CD4-positive, alpha-beta T cell treated with Interleukin-15 for 4 hours (primary cell): ENCODE data around the gene ZNF680.
"Not testable (repeated sequence)": the region's sequence is repeated elsewhere in the genome, so short reads cannot be mapped to it uniquely, and the experiment has no call there.

Experiments used
- DNase-seq: peaks from one replicate; pipeline ENCODE4 v3.0.0-alpha.2; 2020; ENCODE audit warnings: low spot score

The ZNF680 gene

DNA sequence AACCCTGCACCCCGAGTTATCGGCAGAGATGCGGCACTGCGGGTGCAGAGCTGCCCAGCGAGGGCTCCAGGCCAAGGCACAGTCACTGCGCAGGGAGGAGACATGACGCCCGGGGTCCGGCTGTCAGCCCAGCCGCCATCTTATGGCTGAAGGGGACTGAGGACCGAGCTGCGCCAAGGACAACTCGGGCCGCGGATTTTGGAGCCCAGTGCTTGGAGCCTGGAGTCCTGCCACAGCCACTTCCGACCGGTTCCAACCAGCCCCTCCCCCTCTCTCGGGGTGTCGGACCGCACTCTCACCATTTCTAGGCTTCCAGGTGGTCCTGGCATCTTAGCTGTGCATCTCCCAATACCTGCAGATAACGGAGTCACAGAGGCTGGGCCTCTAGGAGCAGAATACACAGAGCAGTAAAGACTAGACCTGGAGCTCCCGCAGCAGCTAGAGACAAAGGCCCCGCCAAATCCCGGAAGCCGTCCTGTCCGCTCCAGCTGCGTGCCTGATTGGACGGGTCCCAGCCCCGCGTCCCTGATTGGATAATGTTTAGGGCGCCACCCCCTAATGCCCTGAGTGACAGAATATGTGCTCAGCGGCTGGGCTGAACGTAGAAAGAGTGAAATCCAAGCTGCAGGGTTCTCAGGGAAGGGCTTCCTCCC, at the start of gene ZNF680:
TSS of gene ZNF680 (minus strand) at position 446 of the 653 bp plus-strand sequence. CDS start at position 329, 117 bp downstream.
- peak; percentile 92 for DNase-seq

GRCh38 chr7:64612452-64612851, 49.6 kb upstream of the ZNF680 start:
- no peak for DNase-seq

- DNase-seq, result no peak
These were observed 48.8 kb upstream of the ZNF680 start for GRCh38 chr7:64611717-64612116.

DNA sequence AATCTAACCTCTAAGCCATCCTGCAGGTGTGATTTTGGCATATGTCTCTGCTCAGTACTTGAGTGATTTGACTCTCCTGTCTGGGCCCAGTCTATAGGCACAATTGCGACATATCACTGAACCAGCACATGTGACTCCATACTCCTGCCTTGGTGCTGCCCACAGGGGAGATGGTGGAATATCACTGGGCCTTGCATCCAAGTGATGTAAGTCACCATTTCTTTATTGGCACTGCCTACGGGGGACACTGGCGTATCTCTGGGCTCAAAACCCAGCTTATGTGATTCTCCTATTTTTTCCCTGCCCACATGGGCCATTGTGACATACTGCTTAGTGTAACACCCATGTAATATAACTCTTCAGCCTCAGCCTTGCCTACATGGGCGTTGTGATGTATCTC, 48.1 kb upstream of the ZNF680 start:
- no peak for DNase-seq

DNA sequence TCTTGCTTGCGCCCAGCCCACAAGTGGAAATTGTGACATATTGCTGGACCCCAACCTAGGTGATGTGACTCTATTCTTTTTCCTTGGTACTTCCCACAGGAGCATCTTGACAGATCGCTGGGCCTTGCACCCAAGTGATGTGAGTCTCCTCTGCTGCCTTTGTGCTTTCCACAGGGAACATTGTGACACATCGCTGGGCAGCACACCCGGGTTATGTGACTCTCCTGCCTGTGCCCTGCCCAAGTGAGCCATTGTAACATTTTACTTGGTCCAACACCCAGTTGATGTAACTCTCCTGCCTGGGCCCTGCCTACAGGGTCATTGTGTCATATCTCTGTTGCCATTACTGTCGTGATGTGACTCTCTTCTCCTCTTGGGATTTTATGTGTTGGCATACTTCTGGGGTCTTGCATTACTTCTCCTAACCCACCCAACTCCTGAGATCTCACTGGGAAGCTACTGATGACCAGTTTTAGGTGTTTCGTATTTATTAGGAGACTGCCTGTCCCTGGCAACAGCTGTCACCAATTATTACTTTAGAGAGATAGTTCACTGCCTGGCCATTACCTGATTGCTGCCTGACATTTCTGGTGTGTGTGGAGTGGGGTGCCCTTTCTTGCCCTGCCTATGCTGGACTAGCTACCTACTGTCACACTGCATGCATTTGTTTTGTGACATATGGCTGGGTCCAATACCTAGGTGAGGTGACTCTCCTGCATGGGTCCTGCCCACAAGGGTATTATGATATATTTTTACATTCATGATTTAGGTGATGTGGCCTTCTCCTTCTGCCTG, 45.4 kb upstream of the ZNF680 start:
- no peak for DNase-seq

- no peak for DNase-seq
These were observed 43.5 kb upstream of the ZNF680 start for GRCh38 chr7:64606385-64606784.

DNA sequence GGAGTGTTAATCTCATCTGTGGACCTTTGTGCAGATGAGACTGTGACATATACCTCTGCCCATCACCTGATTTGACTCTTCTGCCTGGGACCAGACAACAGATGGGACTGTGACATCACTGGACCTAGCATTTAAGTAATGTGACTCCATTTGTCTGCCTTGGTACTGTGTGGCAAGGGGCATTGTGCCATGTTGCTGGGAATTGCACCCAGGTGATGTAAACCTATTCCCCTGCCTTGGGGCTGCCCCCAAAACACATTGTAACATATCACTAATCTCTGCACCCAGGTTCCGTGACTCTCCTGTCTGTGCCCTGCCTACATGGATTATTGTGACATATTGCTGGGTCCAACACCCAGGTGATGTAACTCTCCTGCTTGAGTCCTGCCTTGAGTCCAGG, 40.4 kb upstream of the ZNF680 start:
- no peak for DNase-seq

DNA sequence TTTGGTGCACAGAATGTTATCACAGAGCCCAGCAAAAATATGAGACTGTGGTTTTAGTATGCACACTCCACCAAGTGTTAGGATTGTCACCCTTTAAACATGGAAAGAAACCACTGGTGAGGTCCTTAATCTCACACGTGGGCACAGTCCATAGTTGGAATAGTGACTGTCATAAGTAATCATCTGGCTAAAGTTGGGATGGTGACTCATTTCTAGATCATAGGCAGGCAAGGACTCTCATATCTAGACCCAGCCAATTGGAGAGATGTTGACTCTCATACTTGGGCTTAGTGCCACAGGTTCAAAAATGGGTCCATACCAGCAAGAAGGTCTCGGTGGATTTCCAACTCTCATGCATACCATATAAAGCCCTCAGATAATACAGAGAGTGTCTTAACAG, 39.6 kb upstream of the ZNF680 start:
- no peak for DNase-seq

DNA sequence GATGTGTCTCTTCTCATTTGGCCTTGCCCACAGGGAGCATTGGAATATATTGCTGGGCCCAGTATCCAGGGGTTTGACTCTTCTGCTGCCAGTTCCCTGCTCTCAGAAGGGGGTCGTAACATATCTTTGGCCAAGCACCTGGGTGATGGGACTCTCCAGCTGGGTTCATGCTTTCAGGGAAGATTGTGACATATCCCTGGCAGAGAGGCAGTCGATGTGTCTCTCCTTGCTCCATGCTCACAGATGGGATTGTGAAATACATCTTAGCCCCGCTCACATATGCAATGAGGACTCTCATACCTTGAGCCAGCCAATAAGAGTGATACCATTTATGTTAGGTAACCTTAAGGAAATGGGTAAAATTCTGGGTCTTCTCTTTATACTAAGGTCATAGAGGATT, 39.2 kb upstream of the ZNF680 start:
- DNase-seq, result no peak

DNA sequence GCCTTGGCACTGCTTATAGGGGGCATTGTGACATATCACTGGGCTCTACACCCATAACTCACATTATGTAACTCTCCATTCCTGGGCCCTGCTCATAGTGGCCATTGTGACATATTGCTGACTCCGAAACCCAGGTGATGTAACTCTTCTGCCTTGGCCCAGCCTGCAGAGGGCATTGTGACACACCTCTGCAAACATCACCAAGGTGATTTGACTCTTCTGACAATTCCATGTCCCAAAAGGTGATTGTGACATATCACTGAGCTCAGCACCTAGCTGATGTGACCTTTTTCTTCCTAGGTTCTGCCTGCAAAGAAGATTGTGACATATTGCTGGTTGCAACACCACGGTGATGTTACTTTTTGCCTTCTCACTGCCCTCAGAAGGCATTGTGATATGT, 36.5 kb upstream of the ZNF680 start:
- no peak for DNase-seq

DNA sequence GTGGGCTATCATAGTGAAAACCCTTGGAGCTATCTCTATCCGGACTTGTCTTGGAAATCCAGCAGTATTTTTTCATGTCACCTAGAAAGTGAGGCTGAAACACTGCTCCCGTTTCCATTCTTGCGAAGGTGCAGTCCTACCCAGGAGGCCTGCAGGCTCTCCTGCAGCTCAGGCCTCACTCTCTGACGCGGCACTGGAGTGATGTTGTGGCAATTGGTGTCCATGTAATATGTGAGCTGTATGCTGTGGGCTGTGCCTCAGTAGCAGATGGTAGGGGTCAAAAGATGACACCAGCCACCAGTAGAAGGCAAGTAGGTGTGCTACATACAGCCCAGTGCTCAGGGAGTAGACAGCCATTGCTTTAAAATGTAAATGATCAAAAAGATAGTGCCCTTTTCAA, 28.1 kb upstream of the ZNF680 start:
- DNase-seq, result no peak

DNA sequence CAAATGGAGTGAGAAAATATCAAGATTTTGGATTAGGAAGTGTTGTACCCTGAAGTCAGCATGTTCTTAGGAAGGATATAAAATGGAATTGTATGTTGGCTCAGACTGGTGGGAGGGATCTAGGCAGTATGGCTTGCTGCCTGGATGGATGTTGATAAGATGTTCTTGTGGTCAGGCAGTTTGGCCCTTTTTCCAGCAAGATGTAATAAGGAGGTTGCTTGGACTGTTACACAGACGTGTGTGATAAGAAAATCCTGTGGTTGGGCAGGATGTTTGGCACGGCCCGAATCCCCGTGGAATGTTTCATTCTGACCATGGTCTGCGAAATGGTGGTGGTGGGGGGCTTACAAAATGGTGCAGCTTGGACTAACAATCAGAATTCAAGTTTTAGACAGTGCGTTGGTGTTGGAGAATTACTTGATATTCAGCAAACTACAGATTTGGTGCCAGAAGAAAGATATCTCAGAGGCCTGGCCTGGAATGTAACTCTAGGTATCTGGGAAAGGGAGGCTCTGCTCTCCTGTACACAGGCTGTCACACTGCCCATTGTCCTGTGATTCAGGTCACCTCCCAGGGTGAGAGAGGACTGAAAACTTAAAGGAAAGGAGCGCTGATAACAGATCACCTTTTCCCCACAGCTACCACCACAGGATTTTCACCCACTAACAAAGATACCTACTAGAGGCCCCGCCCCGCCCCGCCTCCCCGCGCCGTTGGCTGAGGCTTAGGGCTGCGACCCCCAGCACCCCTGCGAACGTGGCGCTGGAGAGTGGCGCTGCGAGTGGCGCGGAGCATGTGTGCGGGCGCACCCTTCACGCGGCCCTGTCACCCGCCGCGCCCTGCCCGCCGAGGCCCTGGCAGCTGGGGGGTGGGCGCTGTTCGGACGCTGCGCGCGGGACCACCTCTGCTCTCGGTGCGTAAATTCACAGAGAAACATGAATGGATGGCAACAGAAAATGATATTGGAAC, 19.3 kb upstream of the ZNF680 start:
- no peak for DNase-seq

DNA sequence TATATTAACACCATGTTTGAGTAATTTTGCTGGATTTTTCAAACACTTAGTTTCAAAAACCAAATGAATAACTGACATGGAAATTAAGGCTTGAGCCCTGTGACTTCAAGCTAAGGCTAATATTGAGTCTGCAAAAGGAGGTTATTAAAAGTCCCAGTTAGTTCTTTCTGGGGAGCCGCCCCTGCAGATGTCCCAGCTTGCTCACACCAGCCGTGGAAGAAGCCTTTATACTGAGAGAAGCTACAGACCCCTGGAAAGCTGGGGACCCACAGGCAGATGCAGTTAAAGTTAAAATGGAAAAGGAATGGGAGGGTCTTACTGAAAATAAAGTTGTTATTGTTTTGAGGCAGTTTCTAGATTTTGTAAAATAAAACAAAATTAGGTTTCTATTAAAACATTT, 18.5 kb upstream of the ZNF680 start:
- DNase-seq, result no peak

DNA sequence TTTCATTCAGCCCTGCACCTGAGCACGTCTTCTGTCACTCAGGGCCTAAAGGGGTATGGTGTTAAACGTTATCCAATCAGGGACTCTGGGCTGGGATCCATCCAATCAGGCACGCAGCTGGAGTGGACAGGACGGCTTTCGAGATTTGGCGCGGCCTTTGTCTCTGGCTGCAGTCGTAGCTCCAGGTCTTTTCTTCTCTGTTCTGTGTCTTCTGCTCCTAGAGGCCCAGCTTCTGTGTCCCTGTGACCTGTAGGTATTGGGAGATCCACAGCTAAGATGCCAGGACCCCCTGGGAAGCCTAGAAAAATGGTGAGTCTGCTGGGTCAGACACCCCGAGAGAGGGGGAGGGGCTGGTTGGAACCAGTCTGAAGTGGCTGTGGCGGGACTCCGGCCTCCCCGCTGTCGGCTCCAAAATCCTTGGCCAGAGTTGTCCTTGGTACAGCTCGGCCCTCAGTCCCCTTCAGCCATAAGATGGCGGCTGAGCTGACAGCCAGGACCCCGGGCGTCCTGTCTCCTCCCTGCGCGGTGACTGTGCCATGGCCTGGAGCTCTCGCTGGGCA, 11.7 kb upstream of the ZNF680 start:
- DNase-seq, result no peak

GRCh38 chr7:64570284-64570605, 7.4 kb upstream of the ZNF680 start:
- DNase-seq, result not testable (repeated sequence)

DNA sequence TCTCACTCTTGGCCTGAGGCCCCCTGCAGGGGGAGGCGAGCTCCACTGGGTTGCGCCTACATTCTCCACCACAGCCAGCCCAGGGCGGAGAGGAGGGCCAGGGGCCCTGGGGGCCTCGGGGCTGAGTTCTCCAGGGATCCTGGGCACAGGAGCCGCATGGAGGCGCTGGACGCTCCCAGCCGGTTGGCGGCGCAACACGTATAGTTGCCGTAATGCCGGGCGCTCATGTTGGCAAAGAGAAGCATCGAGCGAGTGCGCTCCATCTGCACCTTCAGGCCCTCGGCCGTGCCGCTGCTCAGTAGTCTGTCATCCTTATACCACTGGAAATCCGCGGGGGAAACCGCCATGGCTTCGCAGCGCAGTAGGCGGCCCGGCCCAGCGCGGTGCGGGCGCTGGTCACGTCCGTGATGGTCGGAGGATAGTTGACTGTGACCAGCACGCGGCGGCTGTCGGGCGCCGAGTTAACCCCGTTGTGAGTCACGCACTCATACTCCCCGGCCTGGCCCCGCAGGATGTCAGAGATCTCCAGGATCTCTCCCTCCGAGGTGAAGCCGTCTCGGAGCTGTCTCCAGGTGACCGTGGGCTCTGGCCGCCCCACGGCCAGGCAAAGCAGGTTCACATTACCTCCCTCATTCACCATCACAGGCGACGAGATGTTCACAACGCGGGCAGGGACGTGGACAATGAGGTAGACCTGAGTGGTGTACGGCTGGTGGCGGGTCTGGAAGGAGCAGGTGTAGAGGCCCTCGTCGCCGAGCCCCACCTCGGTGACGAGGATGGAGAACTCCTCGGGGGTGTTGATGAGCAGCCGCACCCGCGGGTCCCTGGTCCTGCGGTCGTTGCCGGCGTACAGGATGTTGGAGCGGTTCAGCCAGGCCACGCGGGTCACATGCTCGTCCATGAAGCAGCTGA, 6.8 kb upstream of the ZNF680 start:
- DNase-seq, result peak; percentile 37

GRCh38 chr7:64562256-64562625, 630 bp downstream of the ZNF680 start:
- DNase-seq, result peak; percentile 6

DNA sequence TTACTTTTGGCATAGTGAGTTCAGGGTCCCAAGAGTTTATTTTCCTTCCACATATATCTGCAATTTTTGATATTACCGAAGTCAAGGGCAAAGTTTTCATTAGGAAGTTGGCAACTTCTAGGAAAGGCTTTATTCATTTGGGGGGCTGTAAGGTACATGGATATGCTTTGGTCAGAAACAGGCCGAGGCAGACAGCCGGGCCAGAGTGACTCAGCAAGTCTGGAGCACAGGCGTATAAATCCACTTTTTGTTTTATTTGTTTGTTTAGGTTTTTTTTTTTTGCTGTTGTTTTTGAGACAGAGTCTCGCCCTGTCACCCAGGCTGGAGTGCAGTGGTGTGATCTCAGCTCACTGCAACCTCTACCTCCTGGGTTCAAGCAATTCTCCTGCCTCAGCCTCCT, 3.7 kb downstream of the ZNF680 start:
- no peak for DNase-seq

- no peak for DNase-seq
These were observed 4.1 kb downstream of the ZNF680 start for GRCh38 chr7:64558781-64559180.

DNA sequence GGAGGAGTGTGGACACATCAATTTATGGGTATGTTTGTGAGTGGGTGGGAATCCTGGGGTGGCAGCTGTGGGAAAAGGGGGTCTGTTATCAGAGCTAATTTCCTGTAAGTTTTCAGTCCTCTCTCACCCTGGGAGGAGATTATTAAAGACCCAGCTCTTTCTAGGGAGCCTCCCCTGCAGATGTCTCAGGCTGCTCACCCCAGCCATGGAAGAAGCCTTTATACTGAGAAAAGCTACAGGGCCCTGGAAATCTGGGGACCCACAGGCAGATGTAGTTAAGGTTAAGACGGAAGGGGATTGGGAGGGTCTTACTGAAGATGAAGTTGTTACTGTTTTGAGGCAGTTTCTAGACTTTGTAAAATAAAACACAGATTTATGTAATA, 4.6 kb downstream of the ZNF680 start:
- no peak for DNase-seq

DNA sequence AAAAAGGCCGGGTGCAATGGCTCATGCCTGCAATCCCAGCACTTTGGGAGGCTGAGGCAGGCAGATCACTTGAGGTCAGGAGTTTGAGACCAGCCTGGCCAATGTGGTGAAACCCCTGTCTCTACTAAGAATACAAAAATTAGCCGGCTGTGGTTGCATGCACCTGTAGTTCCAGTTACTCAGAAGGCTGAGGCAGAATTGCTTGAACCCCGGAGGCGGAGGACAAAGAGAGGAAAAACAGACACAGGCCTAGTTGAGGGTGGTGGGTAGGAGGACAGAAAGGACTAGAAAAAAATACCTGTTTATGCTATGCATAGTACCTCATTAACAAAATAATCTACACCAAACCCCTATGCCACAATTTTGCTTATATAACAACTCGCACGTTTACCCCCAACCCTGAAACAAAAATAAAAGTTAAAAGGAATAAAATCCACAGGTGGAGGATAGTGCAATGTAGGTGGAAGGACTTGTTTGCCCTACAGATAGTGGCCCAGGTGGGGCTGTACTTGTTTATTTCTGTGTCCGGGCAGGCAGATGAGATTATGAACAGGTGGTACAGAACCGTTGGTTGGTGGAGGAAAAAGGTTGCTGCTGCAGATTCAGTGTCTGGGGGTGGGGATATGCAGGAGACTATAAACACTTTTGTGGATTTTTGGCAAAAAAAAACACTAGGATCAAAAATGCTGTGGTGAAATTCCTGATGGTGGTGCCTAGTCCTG, 5.1 kb downstream of the ZNF680 start:
- no peak for DNase-seq
